MM.1S (cell line): Measurements from ENCODE around the gene KATNIP.

ENCODE experiments used
- EZH2 ChIP-seq: fragments of 300-600 bp; sonication (generic); optimal IDR thresholded peaks from 2 replicates; pipeline ENCODE3; 2017; ENCODE audit warnings: low read depth, mild to moderate bottlenecking, antibody characterized with exemption, low read length, mixed read lengths
- EZH2phosphoT487 ChIP-seq: fragments of 300-600 bp; sonication (generic); IDR thresholded peaks from 2 replicates; pipeline ENCODE4 v1.6.1; 2018; ENCODE audit warnings: antibody characterized with exemption, low read length
- TF ChIP-seq, protein P1 (sequence below): fragments of 300-600 bp; sonication (generic); IDR thresholded peaks from 2 replicates; pipeline ENCODE4 v1.5.1; 2016; ENCODE audit warnings: antibody characterized with exemption, low read length, mixed read lengths

GRCh38 chr16:27508476-27508875, 41.5 kb upstream of the KATNIP start:
- TF ChIP-seq, protein P1, sequence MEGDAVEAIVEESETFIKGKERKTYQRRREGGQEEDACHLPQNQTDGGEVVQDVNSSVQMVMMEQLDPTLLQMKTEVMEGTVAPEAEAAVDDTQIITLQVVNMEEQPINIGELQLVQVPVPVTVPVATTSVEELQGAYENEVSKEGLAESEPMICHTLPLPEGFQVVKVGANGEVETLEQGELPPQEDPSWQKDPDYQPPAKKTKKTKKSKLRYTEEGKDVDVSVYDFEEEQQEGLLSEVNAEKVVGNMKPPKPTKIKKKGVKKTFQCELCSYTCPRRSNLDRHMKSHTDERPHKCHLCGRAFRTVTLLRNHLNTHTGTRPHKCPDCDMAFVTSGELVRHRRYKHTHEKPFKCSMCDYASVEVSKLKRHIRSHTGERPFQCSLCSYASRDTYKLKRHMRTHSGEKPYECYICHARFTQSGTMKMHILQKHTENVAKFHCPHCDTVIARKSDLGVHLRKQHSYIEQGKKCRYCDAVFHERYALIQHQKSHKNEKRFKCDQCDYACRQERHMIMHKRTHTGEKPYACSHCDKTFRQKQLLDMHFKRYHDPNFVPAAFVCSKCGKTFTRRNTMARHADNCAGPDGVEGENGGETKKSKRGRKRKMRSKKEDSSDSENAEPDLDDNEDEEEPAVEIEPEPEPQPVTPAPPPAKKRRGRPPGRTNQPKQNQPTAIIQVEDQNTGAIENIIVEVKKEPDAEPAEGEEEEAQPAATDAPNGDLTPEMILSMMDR: no peak
- TF ChIP-seq EZH2phosphoT487 (no peak), EZH2 (no peak)
